Hepatocyte (in vitro differentiated cells): ENCODE measurements around the gene ALDH1A3. TPM values are rescaled to one million over a fixed set of nuclear protein-coding genes. Genes with fewer than 3 reads are reported as not detected.

ENCODE experiments used
- DNase-seq: peaks from one replicate; pipeline ENCODE4 v3.0.0-alpha.2; 2016; ENCODE audit warnings: low spot score
- H2AFZ ChIP-seq: fragments of 200-600 bp; sonication (generic); 2 replicates; pipeline ENCODE4 v1.6.0; 2016; ENCODE audit warnings: antibody characterized with exemption, mild to moderate bottlenecking
- H3K27ac ChIP-seq: fragments of 200-600 bp; sonication (generic); 2 replicates; pipeline ENCODE4 v1.5.1; 2016; ENCODE audit warnings: mild to moderate bottlenecking
- H3K27me3 ChIP-seq: fragments of 200-600 bp; sonication (generic); 2 replicates; pipeline ENCODE4 v1.6.1; 2016
- H3K36me3 ChIP-seq: fragments of 200-600 bp; sonication (generic); replicated peaks from 2 replicates; pipeline ENCODE4 v1.5.1; 2016; ENCODE audit warnings: low read depth; ENCODE audit not compliant: insufficient read depth
- H3K4me1 ChIP-seq: fragments of 200-600 bp; sonication (generic); 2 replicates; pipeline ENCODE4 v1.5.1; 2016; ENCODE audit warnings: mild to moderate bottlenecking, moderate library complexity; ENCODE audit not compliant: insufficient read depth
- H3K4me2 ChIP-seq: fragments of 200-600 bp; sonication (generic); 2 replicates; pipeline ENCODE4 v1.6.0; 2016
- H3K4me3 ChIP-seq: fragments of 200-600 bp; sonication (generic); 2 replicates; pipeline ENCODE4 v1.5.1; 2016; ENCODE audit warnings: mild to moderate bottlenecking
- H3K79me2 ChIP-seq: fragments of 200-600 bp; sonication (generic); 2 replicates; pipeline ENCODE4 v1.6.0; 2017; ENCODE audit warnings: mild to moderate bottlenecking
- H3K9me2 ChIP-seq: fragments of 200-600 bp; sonication (generic); replicated peaks from 2 replicates; pipeline ENCODE4 v1.6.0; 2017; ENCODE audit warnings: mild to moderate bottlenecking; ENCODE audit not compliant: insufficient read depth
- H3K9me3 ChIP-seq: fragments of 200-600 bp; sonication (generic); 2 replicates; pipeline ENCODE4 v1.5.1; 2016; ENCODE audit warnings: low read depth, mild to moderate bottlenecking
- H4K20me1 ChIP-seq: fragments of 200-600 bp; sonication (generic); 2 replicates; pipeline ENCODE4 v1.6.0; 2016; ENCODE audit warnings: mild to moderate bottlenecking; ENCODE audit not compliant: insufficient read depth, poor library complexity, severe bottlenecking
- EZH2 ChIP-seq: fragments of 200-600 bp; sonication (generic); IDR thresholded peaks from 2 replicates; pipeline ENCODE4 v1.6.1; 2016; ENCODE audit warnings: antibody characterized with exemption, mild to moderate bottlenecking, borderline replicate concordance
- EZH2phosphoT487 ChIP-seq: fragments of 200-600 bp; sonication (generic); IDR thresholded peaks from one replicate; pipeline ENCODE4 v1.6.1; 2018; ENCODE audit warnings: antibody characterized with exemption, mild to moderate bottlenecking, low read depth, moderate library complexity; ENCODE audit not compliant: unreplicated experiment, severe bottlenecking
- WGBS: methylation state at CpG from one replicate; pipeline ENCODE4 v1.1.6; 2016; ENCODE audit warnings: low lambda C conversion rate; ENCODE audit errors: missing lambda C conversion rate; 5-methylcytosine and 5-hydroxymethylcytosine counted together
- polyA plus RNA-seq: library from polyadenylated mRNA; unstranded; fragments of >200 nt; fragmentation: Nextera tagmentation; extraction: Ambion mirVana; gene quantifications from 2 replicates; pipeline ENCODE4 v1.2.1, GENCODE V29; 2016
- total RNA-seq: library from RNA; depleted of rRNA; stranded (reverse); fragments of >200 nt; gene quantifications from 2 replicates; pipeline ENCODE4 v1.2.3, GENCODE V29; 2014
- TF ChIP-seq, protein P1 (sequence below): fragments of 200-600 bp; sonication (generic); IDR thresholded peaks from 2 replicates; pipeline ENCODE4 v1.5.1; 2016; ENCODE audit warnings: antibody characterized with exemption, mild to moderate bottlenecking; ENCODE audit not compliant: poor library complexity

ALDH1A3 gene
- total and polyA plus RNA-seq, 2 experiments from 2014 or later, result 6.8 to 20.5 TPM

DNA sequence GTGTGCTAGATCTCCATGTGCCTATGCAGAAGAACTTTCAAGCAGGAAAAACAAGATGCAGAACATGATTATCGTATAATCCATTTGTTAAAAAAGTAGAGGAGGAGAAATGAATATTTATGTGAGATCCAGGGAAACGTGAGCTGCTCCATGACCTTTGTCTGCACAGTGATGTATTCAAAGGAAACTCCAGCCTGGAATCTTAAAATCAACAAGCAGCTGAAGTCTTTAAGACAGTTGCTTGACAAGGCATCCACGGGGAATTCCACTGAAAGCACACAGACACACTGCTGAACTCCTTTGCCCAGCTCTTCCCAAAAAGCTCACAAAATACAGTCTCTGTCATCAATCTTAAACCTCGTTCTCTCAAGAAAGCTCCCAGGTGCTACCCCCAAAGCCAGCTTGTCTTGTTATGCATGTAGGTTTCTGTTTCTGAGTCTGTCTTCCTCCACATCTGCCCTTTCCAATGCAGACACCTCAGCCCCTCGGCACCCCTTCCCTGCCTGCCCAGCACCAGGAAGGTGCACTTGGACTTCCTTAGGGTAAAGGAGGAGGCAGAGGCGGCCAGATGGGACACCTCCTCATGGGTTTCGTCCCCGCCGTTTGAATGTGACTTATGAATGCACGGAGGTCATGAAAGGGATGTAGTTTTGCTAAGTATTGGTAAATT lies 68.3 kb downstream of the ALDH1A3 start:
- Histone ChIP-seq H3K4me1 (no peaks in the 10 kb centered on the region), H3K27ac (no peak overlapping the region), H3K9me3 (no peaks in the 10 kb centered on the region), H3K79me2 (no peaks in the 10 kb centered on the region), H3K9me2 (no peaks in the 10 kb centered on the region), H2AFZ (no peak overlapping the region), H3K4me2 (no peak overlapping the region), H3K27me3 (no peaks in the 10 kb centered on the region), H3K4me3 (no peak overlapping the region), H4K20me1 (no peaks in the 10 kb centered on the region), H3K36me3 (no peaks in the 10 kb centered on the region)
- 70% methylated on average over 10 of the region's 10 CpGs for WGBS
- TF ChIP-seq EZH2 (no peak), EZH2phosphoT487 (no peak)
- TF ChIP-seq, protein P1, sequence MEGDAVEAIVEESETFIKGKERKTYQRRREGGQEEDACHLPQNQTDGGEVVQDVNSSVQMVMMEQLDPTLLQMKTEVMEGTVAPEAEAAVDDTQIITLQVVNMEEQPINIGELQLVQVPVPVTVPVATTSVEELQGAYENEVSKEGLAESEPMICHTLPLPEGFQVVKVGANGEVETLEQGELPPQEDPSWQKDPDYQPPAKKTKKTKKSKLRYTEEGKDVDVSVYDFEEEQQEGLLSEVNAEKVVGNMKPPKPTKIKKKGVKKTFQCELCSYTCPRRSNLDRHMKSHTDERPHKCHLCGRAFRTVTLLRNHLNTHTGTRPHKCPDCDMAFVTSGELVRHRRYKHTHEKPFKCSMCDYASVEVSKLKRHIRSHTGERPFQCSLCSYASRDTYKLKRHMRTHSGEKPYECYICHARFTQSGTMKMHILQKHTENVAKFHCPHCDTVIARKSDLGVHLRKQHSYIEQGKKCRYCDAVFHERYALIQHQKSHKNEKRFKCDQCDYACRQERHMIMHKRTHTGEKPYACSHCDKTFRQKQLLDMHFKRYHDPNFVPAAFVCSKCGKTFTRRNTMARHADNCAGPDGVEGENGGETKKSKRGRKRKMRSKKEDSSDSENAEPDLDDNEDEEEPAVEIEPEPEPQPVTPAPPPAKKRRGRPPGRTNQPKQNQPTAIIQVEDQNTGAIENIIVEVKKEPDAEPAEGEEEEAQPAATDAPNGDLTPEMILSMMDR, result no peak
- DNase-seq, result no peak

GRCh38 chr15:100948430-100948762 lies 68.8 kb downstream of the ALDH1A3 start:
- TF ChIP-seq EZH2phosphoT487 (no peak), EZH2 (no peak)
- no peaks in the 10 kb centered on the region for H3K9me2 ChIP-seq
- no peaks in the 10 kb centered on the region for H4K20me1 ChIP-seq
- no peak overlapping the region for H2AFZ ChIP-seq
- no peaks in the 10 kb centered on the region for H3K79me2 ChIP-seq
- H3K36me3 ChIP-seq, result no peaks in the 10 kb centered on the region
- no peak for DNase-seq
- 98% methylated on average over 3 of the region's 3 CpGs for WGBS
- H3K4me3 ChIP-seq, result no peak overlapping the region
- H3K27ac ChIP-seq, result no peak overlapping the region
- H3K4me1 ChIP-seq, result no peaks in the 10 kb centered on the region
- H3K4me2 ChIP-seq, result no peak overlapping the region
- H3K27me3 ChIP-seq, result no peaks in the 10 kb centered on the region
- H3K9me3 ChIP-seq, result no peaks in the 10 kb centered on the region

GRCh38 chr15:100949691-100950090 lies 70.1 kb downstream of the ALDH1A3 start:
- Histone ChIP-seq H3K4me1 (no peaks in the 10 kb centered on the region), H3K4me3 (no peak overlapping the region), H2AFZ (no peak overlapping the region), H3K27me3 (no peaks in the 10 kb centered on the region), H3K4me2 (no peak overlapping the region), H4K20me1 (no peaks in the 10 kb centered on the region), H3K27ac (no peak overlapping the region), H3K9me3 (no peaks in the 10 kb centered on the region), H3K79me2 (no peaks in the 10 kb centered on the region), H3K36me3 (no peaks in the 10 kb centered on the region), H3K9me2 (no peaks in the 10 kb centered on the region)
- TF ChIP-seq EZH2phosphoT487 (no peak), EZH2 (no peak)
- TF ChIP-seq, protein P1, result no peak
- 63% methylated on average over 1 of the region's 1 CpG for whole genome bisulfite sequencing
- DNase-seq, result no peak

DNA sequence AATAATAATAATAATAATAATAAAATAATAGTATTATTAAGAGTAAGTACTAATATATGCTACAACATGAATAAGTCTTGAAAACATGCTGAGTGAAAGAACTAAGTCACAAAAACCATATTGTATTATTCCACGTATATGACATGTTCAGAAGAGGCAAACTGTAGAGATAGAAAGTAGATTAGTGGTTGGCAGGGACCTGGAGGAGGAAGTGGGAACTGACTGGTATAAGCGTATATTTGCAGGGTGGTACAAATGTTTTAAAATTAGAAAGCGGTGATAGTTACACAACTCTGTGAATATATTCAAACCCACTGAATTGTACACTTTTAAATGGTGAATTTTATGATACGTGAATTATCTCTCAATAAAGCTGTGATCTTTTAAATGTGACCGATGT lies 72.3 kb downstream of the ALDH1A3 start:
- no peak overlapping the region for H2AFZ ChIP-seq
- no peaks in the 10 kb centered on the region for H3K9me2 ChIP-seq
- H3K36me3 ChIP-seq, result no peaks in the 10 kb centered on the region
- H3K4me1 ChIP-seq, result no peaks in the 10 kb centered on the region
- no peak overlapping the region for H3K4me3 ChIP-seq
- H3K9me3 ChIP-seq, result no peaks in the 10 kb centered on the region
- H3K4me2 ChIP-seq, result no peak overlapping the region
- H3K27ac ChIP-seq, result no peak overlapping the region
- WGBS, result 95% methylated on average over 5 of the region's 5 CpGs
- H3K79me2 ChIP-seq, result no peaks in the 10 kb centered on the region
- TF ChIP-seq EZH2phosphoT487, result no peak
- no peak for TF ChIP-seq EZH2
- TF ChIP-seq, protein P1, result no peak
- no peak for DNase-seq
- no peaks in the 10 kb centered on the region for H4K20me1 ChIP-seq
- no peaks in the 10 kb centered on the region for H3K27me3 ChIP-seq
